K562 (cell line): ENCODE results near the gene INTS6L. TPM values are rescaled to one million over a fixed set of nuclear protein-coding genes. Genes with fewer than 3 reads are reported as not detected.

ENCODE experiments used
- CBX5 ChIP-seq: IDR thresholded peaks from 2 replicates; pipeline ENCODE4 v1.6.1; 2014; ENCODE audit warnings: low read depth, borderline replicate concordance
- FOXM1 ChIP-seq, 2 experiments: fragments of 450-650 bp in 1 of 2; sonication (generic) in 1 of 2; formaldehyde crosslinking in 1 of 2; IDR thresholded peaks; 2 replicates each; pipeline versions ENCODE4 v1.6.1 to v1.9.0; 2017 to 2022; ENCODE audit warnings: low read depth in 2 of 2, mild to moderate bottlenecking in 2 of 2, missing genetic modification reagents in 1 of 2, moderate library complexity in 1 of 2
- NEUROD1 ChIP-seq: fragments of 150-350 bp; IDR thresholded peaks from 2 replicates; pipeline ENCODE4 v1.6.1; 2014; ENCODE audit warnings: borderline replicate concordance, low read length, low read depth; ENCODE audit not compliant: partially characterized antibody
- NR4A1 ChIP-seq, 2 experiments: fragments of 250-450 bp in 1 of 2; fragments of 450-650 bp in 1 of 2; sonication (Bioruptor Pico) in 1 of 2; IDR thresholded peaks; 2 replicates each; pipeline versions ENCODE4 v1.4.0 to v1.6.1; 2016 to 2020; ENCODE audit warnings: mild to moderate bottlenecking in 2 of 2, missing compliant biosample characterization in 1 of 2, missing genetic modification characterization in 1 of 2, moderate library complexity in 1 of 2
- PYGO2 ChIP-seq: fragments of 450-650 bp; IDR thresholded peaks from 2 replicates; pipeline ENCODE4 v1.6.1; 2016; ENCODE audit warnings: mild to moderate bottlenecking, missing genetic modification characterization, moderate library complexity, missing compliant biosample characterization
- SMARCA4 ChIP-seq: fragments of 450-650 bp; IDR thresholded peaks from 2 replicates; pipeline ENCODE4 v1.6.1; 2016
- SP2 ChIP-seq: IDR thresholded peaks from 2 replicates; pipeline ENCODE4 v1.6.1; 2011; ENCODE audit warnings: mild to moderate bottlenecking, low read depth, low read length, moderate library complexity; ENCODE audit not compliant: poor library complexity, severe bottlenecking; ENCODE audit errors: extremely low read depth
- TEAD4 ChIP-seq, 2 experiments: sonication (generic) in 1 of 2; formaldehyde crosslinking in 1 of 2; IDR thresholded peaks; 2 replicates each; pipeline versions ENCODE4 v1.6.1 to v1.8.0; 2012 to 2022; ENCODE audit warnings: borderline replicate concordance in 1 of 2, inconsistent platforms in 1 of 2, low read length in 1 of 2, mild to moderate bottlenecking in 1 of 2, missing genetic modification reagents in 1 of 2
- TGIF2 ChIP-seq: sonication (generic); formaldehyde crosslinking; IDR thresholded peaks from 2 replicates; pipeline ENCODE4 v1.8.1; 2022; ENCODE audit warnings: mild to moderate bottlenecking, missing genetic modification reagents, moderate library complexity
- TOE1 ChIP-seq, 2 experiments: fragments of 450-650 bp in 1 of 2; sonication (generic) in 1 of 2; formaldehyde crosslinking in 1 of 2; IDR thresholded peaks; 2 replicates each; pipeline versions ENCODE4 v1.7.1 to v1.8.0; 2016 to 2022; ENCODE audit warnings: borderline replicate concordance in 2 of 2, mild to moderate bottlenecking in 2 of 2, antibody characterized with exemption in 1 of 2, inconsistent platforms in 1 of 2, low read depth in 1 of 2, missing genetic modification reagents in 1 of 2, moderate library complexity in 1 of 2
- ZBTB1 ChIP-seq: sonication (generic); formaldehyde crosslinking; IDR thresholded peaks from 2 replicates; pipeline ENCODE4 v1.8.1; 2023; ENCODE audit warnings: missing genetic modification reagents, low read depth, mild to moderate bottlenecking, borderline replicate concordance
- ZSCAN29 ChIP-seq: fragments of 450-650 bp; IDR thresholded peaks from 2 replicates; pipeline ENCODE4 v1.6.1; 2017
- polyA plus RNA-seq, 8 experiments: library from polyadenylated mRNA; depleted of rRNA in 4 of 8; stranded (reverse) in 5 of 8; unstranded in 3 of 8; fragments of >200 nt; fragmentation: Nextera tagmentation in 2 of 8; fragmentation: Illumina TruSeq in 1 of 8; extraction: Ambion mirVana in 2 of 8; extraction: Trizol in 1 of 8; gene quantifications; 2 replicates each; pipeline versions ENCODE4 v1.2.1 to v1.2.3, GENCODE V29; 2011 to 2014; ENCODE audit warnings: inconsistent platforms in 1 of 8, missing spikeins in 1 of 8
- total RNA-seq, 7 experiments: library from RNA; depleted of rRNA in 6 of 7; stranded (reverse); fragments of >200 nt in 6 of 7; fragmentation: Illumina TruSeq in 2 of 7; extraction: Trizol in 2 of 7; gene quantifications; 2 replicates each; pipeline versions ENCODE4 v1.2.1 to v1.2.3, GENCODE V29; 2011 to 2021; ENCODE audit warnings: low replicate concordance in 1 of 7

The INTS6L gene
- total and polyA plus RNA-seq, 9 of the 15 experiments (the other 6 are each of a cell fraction or from before 2014, with no cell fraction given) = 6.1 to 44.9 (median 21.9) TPM

DNA sequence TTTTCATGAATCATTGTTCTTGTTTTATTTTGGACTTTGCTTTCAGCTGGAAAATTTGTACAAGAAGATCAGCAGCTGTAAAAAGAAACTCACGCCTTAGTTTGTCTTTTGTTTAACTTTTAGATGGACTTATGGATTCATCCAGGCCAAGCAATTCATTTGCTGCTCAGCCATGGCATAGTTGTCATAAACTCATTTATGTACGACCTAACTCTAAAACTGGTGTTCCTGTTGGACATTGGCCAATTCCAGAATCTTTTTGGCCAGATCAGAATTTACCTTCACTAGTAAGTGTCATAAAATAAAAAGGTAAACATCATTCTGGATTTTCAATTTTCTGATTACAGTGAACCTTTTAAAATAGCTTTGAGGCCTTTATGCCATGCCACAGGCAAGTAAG lies 29.1 kb downstream of the INTS6L start (continued):
- TF ChIP-seq TGIF2 (no peak), PYGO2 (tag) (no peak), FOXM1 (IDR thresholded peaks at IDR 0.05; ENCODE audit: low read depth) (no peak), FOXM1 (CRISPR knock-in tag; IDR thresholded peaks at IDR 0.05; ENCODE audit: low read depth) (no peak), ZBTB1 (no peak), TOE1 (IDR thresholded peaks at IDR 0.05; ENCODE audit: borderline replicate concordance) (no peak), TOE1 (CRISPR knock-in tag; IDR thresholded peaks at IDR 0.05; ENCODE audit: borderline replicate concordance, low read depth) (no peak), SP2 (no peak), SMARCA4 (no peak), CBX5 (no peak), ZSCAN29 (no peak), NEUROD1 (no peak), TEAD4 (IDR thresholded peaks at IDR 0.05; ENCODE audit: low read length) (no peak), TEAD4 (CRISPR knock-in tag; IDR thresholded peaks at IDR 0.05; ENCODE audit: borderline replicate concordance) (no peak), NR4A1 (CRISPR knock-in tag; IDR thresholded peaks at IDR 0.05) (no peak), NR4A1 (tag; IDR thresholded peaks at IDR 0.05) (no peak)
